Activated CD4-positive, CD25-positive, alpha-beta regulatory T cell treated with anti-CD3 and anti-CD28 coated beads, Interleukin-2, amount 50 U/mL, for 72 hours (primary cell): ENCODE results near the gene VSIG2.

Experiments used
- DNase-seq: peaks from one replicate; pipeline ENCODE4 v3.0.0; 2021

The VSIG2 gene

DNA sequence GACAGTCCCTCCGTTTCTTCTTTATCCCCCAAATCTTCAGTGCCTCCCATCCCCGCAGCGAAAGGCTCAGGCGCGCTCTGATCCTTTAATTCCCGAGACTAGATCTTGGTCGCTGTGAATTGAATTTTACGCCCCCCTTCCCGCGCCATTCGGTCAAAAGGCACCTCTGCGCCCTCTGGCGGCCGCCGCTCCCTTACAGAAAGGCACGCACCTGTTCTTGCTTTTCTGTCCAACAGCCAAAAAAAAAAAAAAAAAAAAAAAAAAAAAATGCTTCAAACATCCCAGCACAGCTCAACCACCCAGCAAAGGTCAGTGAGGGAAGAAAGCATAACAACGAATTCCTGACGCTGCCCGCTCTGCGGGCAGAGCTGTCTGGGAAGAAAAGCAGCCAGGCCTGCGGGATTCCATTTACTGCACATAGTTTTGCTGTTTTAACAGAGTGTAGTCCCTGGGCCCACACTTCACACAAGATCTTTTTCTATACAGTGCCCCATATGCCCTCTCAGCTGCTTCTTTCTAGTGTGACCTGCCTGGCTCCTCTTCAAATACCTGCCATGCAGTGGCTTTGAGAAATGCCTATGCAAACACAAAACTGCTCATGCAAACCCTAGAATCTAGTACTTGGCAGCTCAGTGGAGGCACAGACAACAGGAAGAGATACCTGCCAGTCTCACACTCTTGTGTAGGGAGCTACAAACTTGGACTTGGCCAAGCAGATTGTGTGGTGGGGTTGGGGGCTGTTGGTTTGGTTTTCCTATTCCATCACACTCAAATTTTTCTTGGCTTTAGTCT is 11.3 kb upstream of the VSIG2 start:
- DNase-seq, result peak; percentile 82

DNA sequence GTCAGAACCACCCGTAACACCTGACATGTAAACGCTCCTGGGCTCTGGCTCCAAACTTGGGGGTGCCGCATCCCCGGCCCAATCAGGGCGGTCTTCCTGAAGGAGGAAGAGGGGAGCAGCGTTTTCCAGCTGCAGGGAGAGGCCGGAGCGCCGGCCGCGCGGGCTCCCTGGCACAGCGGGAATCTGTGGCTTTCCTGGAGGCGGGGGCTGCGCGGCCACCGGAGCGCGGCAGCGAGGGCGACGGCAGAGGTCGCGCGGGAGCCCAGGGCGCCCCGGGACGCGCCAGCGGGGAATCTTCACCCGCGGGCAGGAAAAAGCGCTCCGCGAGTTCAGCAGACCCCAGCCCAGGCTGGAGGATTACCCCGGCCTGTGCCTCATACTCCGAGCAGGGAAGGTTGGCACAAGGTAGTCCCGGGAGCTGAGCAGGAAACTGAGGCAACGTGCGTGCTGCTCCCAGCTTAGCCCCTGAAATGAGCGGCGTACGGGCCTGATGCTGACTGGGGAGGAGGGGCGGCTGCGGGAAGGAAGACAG is 10.6 kb upstream of the VSIG2 start:
- no peak for DNase-seq

DNA sequence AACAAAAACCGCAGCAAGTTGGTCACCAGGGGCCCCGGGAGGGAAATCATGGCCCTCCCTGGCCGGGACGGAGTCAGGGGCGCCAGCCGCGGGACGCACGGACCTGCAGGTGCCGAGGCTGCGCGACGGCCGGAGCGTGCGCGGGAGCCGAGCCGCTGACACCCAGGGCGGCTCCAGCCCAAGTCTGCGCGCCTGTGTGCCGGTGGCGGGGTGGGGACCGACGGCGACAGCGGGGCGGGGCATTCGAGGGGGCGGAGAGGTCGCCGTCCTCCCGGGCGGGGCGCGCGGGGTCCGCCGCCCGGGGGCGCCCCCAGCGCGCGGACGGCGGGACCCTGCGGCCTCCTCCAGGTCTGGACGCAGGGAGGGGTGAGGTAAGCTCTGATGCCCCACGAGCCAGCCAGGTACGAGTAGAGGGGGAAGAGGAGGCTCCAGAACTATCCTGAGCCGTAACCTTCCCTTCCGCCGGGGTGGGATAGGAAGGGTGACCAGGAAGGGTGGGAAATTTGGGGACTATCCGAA is 10.1 kb upstream of the VSIG2 start, which contains the start of gene ESAM:
TSS of gene ESAM (minus strand) at position 186 of the 519 bp plus-strand sequence. CDS start at position 50, 136 bp downstream.
- no peak for DNase-seq

DNA sequence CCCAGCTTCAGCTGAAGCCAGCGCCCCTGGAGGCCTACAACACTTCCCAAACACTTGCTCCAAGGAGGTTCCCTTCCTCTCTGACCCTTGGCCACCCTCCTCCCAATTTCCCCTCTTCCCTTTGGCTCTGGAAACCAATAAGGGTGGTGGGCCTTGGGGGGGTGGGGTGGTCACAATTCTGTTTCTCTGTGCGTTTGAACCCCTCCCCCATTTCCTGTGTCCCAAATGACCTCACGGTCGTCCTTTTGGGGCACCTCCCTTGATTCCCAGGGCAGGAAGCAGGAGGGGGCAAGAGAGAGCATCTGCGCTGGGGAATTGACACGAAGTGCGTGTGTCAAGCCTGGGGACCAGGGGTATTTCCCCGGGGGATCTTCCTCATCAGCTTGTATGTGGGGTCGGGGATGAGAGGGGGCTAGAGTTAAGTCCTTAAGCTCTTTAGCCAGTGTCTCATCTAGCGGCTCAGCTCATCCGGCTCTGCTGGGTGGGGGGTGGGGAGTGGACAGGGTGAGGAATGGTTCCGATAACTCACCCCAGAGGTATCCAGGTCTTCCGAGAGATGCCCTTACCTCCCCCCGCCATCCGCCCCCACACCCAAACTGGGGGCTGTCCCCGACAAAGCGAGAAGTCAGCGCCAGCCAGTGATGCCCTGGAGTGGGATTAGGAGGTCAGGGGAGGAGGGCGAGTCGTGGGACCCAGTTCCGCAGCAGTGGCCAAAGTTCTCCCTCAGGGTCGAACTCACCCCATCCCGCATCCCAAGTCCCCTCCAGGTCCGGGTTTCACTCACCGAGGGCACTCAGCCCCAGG is 9.4 kb upstream of the VSIG2 start:
- DNase-seq, result no peak

DNA sequence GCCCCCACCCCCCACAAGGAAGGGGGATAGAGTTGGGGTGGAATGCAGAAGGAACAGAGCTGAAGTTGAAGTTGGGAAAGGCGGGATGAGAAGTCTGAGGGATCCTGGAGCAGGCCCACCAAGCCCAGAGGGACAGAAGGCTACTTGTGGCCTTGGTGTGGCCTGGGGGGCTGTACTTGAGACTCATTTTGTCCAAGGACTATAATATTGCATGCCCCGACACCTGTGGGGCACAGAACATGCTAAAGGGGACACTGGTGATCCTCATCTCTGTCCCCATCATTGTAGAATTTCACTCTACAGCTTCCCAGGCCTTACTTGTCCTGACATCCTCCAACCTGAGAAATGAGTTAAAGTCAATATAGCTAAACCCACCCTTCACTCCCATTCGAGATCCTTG is 8.8 kb upstream of the VSIG2 start:
- no peak for DNase-seq

DNA sequence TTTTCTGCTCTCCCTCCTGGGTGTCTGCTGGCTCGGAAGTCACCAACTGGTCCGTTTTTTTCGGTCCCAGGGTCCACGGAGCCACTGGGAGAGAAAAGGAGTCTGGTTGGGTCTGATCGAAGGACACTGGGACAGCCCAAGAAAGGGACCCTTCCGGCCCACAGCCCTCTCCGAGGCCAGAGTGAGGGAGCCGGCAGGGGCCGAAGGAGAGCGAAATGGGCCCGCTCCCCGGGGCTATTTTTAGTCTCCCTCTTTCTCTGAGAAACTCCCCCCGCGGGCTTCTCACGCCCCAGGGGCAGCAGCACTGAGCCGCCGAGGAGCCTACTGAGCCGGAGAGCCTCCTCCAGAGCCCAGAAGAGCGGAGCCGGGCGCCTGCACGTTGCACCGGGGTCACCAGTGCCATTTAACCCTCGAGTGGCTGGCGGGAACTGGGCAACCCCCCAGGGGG is 8.2 kb upstream of the VSIG2 start:
- no peak for DNase-seq

DNA sequence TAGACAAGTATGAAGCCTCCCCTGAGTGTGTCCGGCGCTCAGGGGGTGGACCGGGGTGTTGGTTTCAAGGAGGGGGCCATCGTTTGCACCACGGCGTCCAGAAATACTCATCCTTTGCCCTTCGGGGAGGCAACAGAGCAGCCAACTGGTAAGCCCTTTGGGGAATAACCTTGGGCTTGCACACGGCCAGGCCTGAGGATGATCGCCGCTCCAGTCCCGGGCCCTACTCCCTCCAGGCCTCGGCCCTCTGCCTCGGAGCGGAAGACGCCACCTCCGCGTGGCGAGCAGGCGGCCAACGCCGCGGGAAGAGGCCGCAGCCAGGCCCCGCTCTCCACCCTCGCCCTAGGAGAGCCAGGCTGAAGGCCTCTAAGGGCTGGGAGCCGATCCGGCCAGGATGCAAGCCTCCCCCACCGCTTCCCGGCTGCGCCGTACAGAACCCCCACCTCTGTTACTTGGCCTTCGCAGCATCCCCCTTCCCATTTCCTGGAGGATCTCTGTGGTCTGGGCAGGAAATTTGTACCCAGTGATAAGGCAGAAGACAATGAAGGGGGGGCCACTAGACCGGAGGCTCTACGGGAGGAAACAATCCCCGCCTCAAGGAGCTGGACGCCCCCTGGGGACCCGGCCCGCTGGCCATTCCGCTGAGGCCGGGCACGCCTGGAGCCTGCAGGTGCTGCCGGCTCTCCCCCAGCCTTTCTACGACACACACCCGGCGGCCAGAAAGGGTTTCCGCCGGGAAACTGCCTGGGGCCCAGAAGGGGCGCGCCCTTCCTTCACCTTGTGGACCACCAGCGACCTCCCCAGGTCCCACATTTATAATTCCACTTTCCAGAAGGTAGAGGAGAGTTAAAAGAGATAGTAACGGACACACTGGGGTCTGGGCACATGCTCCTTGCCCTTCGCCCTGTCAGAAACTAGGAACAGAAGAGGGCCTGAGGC is 7.5 kb upstream of the VSIG2 start:
- DNase-seq, result no peak

DNA sequence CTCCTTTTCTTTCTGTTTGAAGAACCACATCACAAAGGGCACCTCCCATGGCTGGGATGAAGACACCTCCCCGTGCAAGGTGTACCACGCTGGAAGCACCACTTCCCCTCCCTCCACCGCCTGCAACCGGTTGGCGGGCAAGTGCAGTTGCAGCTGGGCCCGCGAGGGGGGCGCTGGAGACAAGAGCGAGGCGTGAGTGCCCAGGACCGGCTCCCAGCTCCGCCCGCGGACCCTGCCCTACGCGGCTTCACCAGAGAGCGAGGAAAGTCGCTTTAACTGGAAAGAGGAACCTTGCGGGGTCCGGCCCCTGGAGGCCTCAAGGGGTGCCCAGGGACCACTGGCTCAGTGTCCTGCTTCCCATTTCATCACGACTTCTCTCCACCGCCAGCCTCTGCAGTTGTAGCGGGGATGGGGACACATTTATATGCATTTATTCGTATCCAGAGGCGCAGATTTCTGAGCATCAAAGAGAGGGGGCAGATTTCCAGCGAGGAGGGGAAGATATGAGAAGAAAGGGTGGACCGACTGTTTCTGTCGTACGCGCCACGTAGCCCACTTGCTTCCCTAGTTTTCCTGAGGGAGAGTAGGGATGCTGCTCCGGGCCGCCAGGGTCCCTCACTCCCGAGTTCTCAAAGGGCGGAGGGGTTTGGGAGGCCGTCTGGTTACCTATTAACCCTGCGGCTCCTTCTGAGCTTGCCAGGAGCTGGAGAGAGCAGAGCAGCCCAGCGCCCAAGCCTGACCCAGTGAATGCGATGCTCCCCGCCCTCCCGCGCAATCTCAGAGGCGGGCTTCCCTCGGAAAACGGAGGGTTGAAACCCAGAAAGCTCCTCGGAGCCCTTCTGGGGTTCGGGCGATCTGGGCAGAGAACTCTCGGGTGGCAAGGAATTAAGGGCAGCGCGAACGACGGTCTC is 6.6 kb upstream of the VSIG2 start:
- DNase-seq, result peak; percentile 62

DNA sequence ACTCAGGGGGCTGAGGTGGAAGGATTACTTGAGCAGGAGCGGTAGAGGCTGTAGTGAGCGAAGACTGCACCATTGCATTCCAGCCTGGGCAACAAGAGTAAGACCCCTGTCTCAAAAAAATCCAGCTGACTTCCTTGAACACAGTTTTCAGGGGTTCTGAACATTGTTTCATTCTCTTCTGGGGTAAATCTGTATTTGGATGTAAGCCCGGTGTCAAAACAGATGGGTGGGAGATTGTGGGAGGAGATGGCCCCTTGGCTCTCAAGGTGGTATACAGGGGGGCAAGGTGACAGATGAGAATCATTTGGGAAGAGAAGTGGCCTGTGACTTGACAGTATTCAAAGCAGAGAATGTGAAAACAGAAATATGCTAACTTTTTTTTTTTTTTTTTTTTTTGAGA is 5.3 kb upstream of the VSIG2 start:
- no peak for DNase-seq

DNA sequence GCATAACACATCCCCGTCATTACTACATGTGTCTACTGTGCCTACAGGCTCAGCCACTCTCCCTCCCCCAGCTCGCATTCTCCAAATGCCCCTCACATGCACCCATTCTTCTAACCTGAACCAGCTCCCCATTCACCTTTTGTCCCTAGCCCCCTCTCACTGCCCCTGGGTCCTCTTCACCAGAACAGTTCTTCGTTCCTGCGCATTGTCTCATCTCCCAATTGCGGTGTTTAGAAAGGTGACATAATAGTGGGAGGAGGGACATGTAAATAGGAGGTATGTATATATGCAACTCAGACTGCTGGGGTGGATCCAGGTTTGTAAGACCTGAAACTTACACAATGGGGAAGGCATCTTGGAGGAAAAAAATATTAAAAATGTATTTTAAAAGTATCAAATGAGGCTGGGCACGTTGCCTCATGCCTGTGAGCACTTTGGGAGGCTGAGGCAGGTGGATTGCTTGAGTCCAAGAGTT is 4.7 kb upstream of the VSIG2 start:
- DNase-seq, result no peak

DNA sequence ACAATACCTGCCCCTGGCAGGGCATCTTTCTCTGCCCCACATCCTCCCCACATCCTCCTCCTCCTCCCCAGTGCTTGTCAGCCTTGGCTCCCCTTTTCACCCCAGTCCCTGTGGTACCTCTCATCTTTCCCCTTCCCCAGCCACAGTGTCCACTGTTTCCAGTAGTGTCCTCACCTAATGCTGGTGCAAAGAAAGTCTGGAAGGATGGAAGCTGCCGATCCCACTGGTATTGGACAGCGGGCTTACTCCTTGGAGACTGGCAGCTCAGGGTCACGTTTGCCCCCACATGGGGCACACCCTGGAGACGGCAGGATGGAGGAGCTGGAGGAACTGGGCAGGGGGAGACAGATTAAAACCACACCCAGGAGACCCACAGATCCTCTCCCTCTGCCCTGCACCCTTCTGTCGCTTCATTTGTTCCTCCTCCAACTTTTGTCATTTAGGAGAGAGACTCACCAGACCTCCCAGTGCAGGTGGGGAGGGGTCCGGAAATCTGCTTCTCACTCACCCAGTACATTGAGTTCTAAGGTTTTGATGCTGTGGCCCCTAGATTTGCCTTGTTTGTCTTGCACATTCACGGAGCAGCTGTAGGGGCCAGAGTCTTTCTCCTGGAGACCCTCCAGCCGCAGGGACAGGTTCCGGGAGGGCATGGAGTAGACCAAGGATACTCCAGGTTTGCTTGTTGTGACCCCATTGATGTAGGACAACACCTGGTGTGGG is 4.1 kb upstream of the VSIG2 start:
- no peak for DNase-seq

DNA sequence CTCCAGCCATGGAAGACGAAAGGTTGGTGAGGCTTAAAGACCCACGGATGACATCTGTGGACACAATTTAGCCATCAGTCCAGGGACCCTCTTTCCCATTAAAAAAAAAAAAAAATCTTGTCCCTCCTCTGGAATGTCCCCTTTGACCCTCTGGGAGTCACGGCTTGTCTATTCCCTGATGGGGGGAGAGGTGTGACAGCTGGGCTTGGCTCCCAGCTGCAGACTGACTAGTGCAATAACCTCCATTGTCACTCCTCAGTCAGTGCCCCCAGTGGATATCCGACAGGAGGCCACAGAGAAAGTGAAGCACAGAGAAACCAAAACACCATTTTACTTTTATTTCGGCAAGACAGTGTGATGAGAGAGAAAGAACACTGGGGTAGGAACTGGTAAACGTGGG is 2.7 kb upstream of the VSIG2 start:
- DNase-seq, result no peak

DNA sequence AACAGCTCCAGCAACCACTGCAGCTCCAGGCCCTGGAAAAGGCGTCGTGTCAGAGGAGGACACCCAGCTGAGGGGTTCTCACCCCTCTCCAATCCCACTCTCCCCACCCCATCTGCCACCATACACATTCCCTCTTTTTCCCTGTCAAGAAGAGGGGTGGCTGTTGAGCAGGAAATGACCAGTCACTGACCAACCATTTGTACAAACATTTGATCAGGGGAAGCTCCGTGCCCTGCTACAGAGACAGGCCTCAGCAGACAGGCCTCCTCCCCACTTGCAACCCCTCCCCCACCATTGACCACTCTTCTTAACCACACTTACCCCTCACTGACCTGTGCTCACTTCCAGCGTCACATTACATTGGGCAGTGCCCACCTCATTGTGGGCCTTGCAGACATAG is 2.3 kb upstream of the VSIG2 start:
- DNase-seq, result no peak

DNA sequence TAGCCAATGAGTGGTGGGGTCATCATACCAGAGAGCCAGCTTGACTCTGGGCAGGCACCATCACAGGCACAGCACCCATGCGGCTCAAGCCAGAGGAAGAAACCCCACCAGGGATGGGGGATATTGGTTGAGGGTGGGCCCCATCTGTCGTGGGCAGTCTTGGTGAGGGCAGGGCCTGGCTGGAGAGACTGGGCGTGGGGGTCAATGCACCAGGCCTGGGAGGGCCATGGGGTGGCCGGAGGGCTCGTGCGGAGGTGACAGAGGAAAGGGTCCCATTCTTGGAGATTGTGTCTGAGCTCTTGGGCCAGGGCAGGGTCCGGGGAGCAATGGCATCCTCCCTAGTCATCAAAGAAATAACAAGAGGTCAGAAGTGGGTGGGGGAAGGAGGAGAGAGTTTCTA is 1.6 kb upstream of the VSIG2 start:
- DNase-seq, result no peak

DNA sequence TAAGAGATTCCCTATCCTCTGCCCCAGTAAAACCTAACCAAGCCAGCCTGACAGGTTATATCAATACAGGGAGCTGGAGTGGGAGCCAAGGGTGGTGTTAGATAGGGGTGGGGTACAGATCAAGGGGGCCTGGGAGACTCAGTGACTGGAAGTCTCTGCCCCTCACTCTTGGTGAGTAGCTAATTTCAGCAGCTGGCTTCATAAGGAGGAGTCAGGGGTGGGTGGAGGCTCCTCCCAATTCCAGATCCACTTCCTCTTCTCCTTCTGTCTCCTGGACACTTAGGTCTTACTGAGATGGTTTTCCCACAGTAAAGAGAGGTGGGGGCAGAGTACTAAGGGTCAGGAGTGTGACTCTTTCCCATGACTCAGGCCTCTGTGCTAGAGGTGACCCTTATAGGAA is 1.1 kb upstream of the VSIG2 start:
- DNase-seq, result no peak

DNA sequence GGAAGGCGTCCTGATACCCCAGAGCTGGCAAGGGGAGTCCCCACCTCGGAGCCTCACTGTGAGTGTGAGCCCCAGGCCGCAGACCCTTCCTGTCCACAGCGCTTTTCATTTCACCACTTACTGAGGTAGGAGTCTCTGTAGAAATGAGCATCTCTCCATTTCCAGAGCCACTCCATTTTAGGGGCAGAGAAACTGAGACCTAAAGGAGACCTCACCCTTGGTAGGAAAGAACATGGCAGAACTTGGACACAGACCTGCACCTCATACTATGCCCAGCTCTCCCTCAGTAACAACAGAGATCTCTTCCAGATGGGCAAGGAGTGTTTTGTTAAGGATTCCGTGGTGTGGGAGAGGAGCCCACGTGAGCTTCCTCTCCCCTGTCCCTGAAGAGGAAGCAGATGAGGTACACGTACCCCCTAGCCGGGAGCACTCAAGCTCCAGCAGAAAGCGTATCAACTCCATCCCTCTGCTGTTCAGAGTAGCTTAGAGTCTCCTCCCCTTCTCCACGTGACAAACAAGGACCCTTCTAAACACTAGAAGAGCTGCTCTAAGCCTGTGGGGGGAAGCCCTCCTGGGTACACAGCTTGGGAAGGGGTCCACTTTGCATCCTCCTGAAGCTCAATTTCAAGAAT is 532 bp upstream of the VSIG2 start:
- DNase-seq, result no peak

DNA sequence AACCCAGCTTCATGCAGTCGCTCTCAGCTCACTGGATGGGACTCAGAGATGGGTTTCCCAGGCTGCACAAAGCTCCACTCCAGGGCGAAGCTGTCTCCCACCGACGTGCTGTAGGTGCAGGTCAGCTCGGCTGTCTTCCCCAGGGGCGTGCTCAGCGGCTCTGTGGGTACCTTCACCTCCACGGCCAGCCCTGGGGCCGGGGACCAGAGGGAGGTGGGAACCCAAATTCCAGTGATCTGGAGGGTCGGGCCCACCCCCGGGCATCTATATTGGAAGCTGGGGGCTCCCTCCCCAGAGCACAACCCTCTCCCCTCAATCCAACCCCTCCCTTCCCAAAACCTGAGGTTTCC is 689 bp downstream of the VSIG2 start:
- no peak for DNase-seq

DNA sequence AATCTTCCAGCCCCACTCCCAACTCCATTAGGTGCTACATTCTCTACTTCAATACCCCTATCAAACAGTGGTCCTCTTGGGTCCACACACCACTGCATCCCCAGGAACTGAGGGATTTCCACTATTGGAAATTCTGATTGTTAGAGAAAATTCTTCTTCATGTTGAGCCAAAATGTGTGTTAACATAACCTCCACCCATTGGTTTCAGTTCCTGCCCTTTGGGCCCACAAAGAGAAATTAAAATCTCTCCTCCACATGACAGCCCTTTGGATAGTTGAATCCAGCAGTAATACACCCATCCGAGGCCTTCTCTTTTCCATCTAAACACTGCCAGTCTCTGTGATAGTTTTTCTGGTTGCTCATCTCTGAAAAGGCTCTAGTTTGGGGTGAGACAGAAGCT is 2.1 kb downstream of the VSIG2 start:
- DNase-seq, result no peak

DNA sequence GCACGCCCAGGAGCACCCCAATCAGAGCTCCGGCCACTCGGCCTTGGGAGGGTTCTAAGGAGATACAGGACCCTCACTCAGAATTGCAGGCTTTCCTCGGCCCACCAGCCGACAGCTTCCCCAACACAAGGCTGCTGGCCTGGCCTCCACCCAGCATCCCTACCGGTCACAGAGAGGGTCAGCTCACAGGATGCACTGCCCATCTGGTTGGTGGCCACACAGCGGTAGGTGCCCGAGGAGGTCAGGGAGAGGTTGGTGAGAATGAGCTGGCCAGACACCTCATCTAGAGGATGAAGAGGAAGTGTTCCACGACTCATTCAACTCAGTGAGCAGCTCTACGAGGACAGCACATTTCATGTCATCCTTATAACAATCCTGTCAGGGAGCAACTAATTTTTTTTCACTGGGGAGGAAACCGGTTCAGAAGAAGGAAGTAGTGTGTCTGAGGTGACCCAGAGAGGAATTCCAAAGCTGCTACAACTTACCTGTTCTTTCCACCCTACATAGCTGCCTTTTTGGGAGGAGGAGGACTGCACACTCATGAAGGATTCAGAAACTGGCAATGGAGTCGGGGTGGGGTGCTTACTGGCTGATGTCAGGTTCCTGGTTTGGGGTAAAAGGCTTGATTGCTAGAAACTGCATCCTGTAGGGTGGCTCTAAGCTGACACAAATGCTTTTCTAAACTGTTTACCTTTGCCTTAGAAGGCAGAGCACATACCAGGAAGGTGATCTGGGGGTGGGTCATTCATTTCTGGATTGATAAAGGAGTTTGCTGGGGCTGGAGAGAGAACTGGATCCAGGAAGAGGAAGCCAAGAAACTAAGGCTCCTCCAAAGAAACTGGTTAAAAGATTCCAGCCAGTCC is 3.3 kb downstream of the VSIG2 start:
- DNase-seq, result no peak
